Fibroblast of mammary gland (primary cell): ENCODE measurements around the gene FNIP1.
"Not testable (repeated sequence)": the region's sequence is repeated elsewhere in the genome, so short reads cannot be mapped to it uniquely, and the experiment has no call there.

ENCODE experiments used
- DNase-seq: peaks from one replicate; pipeline ENCODE4 v3.0.0-alpha.2; 2010; ENCODE audit warnings: low read depth
- H3K4me3 ChIP-seq: 2 replicates; pipeline ENCODE4 v1.5.1; 2011; ENCODE audit warnings: low read depth, mild to moderate bottlenecking, low read length, moderate library complexity; ENCODE audit not compliant: control insufficient read depth
- TF ChIP-seq, protein P1 (sequence below): conservative IDR thresholded peaks from 2 replicates; pipeline ENCODE4 v1.5.1; 2011; ENCODE audit warnings: low read depth, low read length, inconsistent platforms; ENCODE audit not compliant: control insufficient read depth, insufficient read depth

Gene FNIP1

DNA sequence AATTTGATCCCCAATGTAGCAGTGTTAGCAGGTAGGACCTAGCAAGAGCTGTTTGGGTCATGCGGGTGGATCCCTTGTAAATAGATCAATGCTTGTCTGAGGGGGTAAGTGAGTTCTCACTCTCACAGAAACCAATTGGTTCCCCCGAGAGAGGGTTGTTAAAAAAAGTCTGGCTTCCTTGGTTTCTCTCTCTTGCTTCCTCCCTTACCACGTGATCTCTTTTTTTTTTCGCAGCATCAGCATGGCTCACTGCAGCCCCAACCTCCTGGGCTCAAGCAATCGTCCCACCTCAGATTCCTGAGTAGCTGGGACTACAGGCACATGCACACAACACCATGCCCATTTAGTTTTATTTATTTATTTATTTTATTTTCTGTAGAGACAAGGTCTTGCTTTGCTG lies 188.2 kb downstream of the FNIP1 start:
- TF ChIP-seq, protein P1, sequence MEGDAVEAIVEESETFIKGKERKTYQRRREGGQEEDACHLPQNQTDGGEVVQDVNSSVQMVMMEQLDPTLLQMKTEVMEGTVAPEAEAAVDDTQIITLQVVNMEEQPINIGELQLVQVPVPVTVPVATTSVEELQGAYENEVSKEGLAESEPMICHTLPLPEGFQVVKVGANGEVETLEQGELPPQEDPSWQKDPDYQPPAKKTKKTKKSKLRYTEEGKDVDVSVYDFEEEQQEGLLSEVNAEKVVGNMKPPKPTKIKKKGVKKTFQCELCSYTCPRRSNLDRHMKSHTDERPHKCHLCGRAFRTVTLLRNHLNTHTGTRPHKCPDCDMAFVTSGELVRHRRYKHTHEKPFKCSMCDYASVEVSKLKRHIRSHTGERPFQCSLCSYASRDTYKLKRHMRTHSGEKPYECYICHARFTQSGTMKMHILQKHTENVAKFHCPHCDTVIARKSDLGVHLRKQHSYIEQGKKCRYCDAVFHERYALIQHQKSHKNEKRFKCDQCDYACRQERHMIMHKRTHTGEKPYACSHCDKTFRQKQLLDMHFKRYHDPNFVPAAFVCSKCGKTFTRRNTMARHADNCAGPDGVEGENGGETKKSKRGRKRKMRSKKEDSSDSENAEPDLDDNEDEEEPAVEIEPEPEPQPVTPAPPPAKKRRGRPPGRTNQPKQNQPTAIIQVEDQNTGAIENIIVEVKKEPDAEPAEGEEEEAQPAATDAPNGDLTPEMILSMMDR = no peak
- DNase-seq = no peak
- H3K4me3 ChIP-seq = no peak overlapping the region

DNA sequence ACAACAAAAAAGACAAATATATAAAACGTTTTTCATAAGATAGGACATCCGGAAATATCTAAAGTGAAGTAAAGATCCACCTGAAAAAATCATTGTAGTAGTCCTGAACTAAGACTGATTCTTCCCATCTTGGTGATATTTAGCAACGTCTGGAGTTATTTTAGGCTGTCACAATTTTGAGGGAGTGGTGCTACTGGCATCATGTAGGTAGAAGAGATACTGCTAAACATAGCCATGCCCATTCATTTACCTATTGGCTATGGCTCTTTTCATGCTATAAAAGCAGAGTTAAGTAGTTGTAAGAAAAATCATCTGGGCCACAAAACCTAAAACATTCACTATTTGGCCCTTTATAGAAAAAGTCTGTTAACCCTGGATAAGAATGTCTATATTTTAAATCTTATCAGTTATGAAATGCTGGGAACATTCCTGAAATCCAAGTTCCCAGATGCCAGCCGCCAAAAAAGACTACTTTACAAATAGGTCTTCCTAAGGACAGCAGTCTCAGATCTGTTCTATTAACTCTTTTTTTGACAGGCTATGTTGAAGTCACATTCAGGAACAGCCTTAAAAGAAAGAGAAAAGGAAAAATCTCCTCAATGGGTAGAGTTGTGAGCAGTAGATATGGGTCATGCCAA lies 188.8 kb downstream of the FNIP1 start:
- no peak for DNase-seq
- no peak overlapping the region for H3K4me3 ChIP-seq
- TF ChIP-seq, protein P1 = no peak

DNA sequence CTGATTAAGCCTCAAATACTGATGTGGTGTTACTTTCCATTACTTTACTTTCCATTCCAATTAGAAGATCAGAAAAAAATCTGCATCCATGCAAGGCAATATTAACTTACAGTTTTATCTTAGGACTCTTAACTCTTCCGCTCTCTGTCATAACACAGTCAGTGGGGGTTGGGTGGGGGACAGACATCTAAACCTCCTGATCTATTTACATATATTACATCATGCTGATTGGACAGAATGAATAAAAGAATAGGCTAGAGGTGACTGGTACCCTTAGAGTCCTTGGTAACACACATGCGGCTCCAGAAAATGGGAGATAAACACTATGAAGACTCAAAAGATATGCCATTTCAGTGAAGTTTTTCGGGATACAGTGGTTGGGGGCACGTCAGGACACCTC lies 189.4 kb downstream of the FNIP1 start:
- no peak for DNase-seq

DNA sequence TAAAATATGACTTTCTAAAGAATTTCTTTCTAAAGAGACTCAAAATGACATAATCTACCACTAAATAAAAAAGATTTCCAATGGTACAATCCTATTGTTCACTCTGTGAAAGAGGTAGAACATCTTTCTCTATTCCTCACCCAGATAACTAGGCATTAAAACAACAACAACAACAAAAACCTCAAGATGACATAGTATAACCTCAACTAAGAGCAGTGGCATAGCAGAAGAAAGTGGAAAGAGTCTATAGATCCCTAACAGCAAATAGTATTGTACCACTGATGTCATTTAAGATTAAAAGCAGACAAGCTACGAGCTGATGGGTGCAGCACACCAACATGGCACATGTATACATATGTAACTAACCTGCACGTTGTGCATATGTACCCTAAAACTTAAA lies 191.7 kb downstream of the FNIP1 start:
- DNase-seq = no peak
- no peak overlapping the region for H3K4me3 ChIP-seq
- TF ChIP-seq, protein P1 = no peak

More for the DNA sequence above, 189.4 kb downstream of the FNIP1 start:
- no peak overlapping the region for H3K4me3 ChIP-seq
- TF ChIP-seq, protein P1 = no peak

DNA sequence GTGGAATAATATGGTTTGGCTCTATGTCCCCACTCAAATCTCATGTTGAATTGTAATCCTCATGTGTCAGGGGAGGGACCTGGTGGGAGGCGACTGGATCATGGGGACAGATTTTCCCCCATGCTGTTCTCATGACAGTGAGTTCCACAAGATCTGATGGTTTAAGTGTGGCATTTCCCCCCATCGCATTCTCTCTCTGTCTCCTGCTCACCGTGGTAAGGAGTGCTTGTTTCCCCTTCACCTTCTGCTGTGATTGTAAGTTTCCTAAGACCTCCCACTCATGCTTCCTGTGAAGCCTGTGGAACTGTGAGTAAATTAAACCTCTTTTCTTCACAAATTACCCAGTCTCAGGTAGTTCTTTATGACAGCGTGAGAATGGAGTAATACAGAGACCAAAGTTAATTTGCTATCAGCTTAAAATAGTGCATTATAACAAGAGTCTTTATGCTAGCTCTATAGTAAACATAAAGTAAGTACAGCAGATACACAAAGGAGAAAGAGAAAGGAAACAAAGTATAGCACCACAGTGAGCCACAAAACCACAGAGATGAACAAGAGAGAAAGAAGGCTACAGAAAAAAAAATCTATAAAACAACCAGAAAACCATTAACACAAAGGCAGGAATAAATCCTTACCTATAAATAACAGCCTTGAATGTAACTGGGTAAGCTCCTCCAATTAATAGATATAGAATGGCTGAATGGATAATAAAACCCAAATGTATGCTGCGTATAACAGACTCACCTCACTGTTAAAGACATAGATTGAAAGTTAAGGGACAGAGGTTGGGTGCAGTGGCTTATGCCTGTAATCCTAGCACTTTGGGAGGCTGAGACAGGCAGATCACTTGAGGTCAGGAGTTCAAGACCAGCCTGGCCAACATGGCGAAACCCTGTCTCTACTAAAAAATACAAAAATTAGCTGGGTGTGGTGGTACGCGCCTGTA lies 201.5 kb downstream of the FNIP1 start:
- TF ChIP-seq, protein P1 = no peak
- H3K4me3 ChIP-seq = no peak overlapping the region
- no peak for DNase-seq

DNA sequence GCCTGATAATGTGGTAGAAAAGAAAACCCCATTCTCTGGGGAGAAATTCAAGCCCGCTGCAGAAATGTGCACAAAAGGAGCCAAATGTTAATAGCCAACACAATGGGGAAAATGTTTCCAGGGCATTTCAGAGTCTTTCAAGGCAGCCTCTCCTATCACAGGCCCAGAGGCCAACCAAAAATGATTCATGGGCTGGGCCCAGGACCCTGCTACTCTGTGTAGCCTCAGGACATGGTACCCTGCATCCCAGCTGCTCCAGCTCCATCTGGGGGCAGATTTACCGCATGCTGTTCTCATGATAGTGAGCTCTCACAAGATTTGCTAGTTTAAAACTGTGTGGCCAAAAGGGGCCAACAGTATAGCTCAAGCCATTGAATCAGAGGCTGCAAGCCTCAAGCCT lies 202.9 kb downstream of the FNIP1 start:
- no peak for DNase-seq
- TF ChIP-seq, protein P1 = no peak

DNA sequence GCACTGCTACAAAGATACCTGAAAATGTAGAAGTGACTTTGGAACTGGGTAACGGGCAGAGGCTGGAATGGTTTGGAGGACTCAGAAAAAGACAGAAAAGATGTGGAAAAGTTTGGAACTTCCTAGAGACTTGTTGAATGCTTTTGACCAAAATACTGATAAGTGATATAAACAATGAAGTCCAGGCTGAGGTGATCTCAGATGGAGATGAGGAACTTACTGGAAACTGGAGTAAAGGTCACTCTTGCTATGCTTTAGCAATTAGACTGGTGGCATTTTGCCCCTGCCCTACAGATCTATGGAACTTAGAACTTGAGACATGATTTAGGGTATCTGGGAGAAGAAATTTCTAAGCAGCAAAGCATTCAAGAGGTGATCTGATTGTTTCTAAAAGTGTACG lies 203.4 kb downstream of the FNIP1 start:
- DNase-seq = peak; percentile 13
- H3K4me3 ChIP-seq = not testable (repeated sequence)

More for the DNA sequence above, 202.9 kb downstream of the FNIP1 start:
- no peak overlapping the region for H3K4me3 ChIP-seq
